Liver (tissue), 9 donors: Measurements from ENCODE around the gene EVL. TPM values are rescaled to one million over a fixed set of nuclear protein-coding genes. Genes with fewer than 3 reads are reported as not detected.
A peak's percentile ranks its signal among the peaks of the same experiment; 100 is the strongest.

Experiments
- DNase-seq: peaks from one replicate; pipeline ENCODE4 v3.0.0-alpha.2; 2017; ENCODE audit warnings: low spot score
- H3K27ac ChIP-seq, 2 donors: one replicate each; pipeline ENCODE4 v1.7.0; 2013; ENCODE audit warnings: inconsistent platforms in 2 of 2, low read length in 2 of 2, control low read depth in 1 of 2, low read depth in 1 of 2, mild to moderate bottlenecking in 1 of 2
- H3K27me3 ChIP-seq, 4 donors: one replicate each; pipeline versions ENCODE4 v1.6.1 to v1.7.0; 2013; ENCODE audit warnings: low read length in 3 of 4, inconsistent platforms in 1 of 4, mild to moderate bottlenecking in 1 of 4, moderate library complexity in 1 of 4; ENCODE audit not compliant: control insufficient read depth in 4 of 4, insufficient read depth in 4 of 4
- H3K36me3 ChIP-seq, 4 donors: one replicate each; pipeline versions ENCODE4 v1.6.1 to v1.7.0; 2013; ENCODE audit warnings: low read length in 3 of 4, mild to moderate bottlenecking in 3 of 4, low read depth in 1 of 4, moderate library complexity in 1 of 4; ENCODE audit not compliant: control insufficient read depth in 4 of 4, insufficient read depth in 3 of 4
- H3K4me1 ChIP-seq, 4 donors: one replicate each; pipeline versions ENCODE4 v1.6.1 to v1.7.0; 2013; ENCODE audit warnings: low read length in 3 of 4, mild to moderate bottlenecking in 3 of 4, moderate library complexity in 1 of 4; ENCODE audit not compliant: control insufficient read depth in 4 of 4, insufficient read depth in 4 of 4
- H3K4me3 ChIP-seq, 3 donors: one replicate each; pipeline versions ENCODE4 v1.6.1 to v1.7.0; 2013; ENCODE audit warnings: low read length in 3 of 3, control low read depth in 1 of 3, low read depth in 1 of 3, mild to moderate bottlenecking in 1 of 3
- H3K9ac ChIP-seq, 2 donors: one replicate each; pipeline ENCODE4 v1.7.0; 2013; ENCODE audit warnings: low read length in 2 of 2, mild to moderate bottlenecking in 2 of 2, moderate library complexity in 2 of 2, control low read depth in 1 of 2, low read depth in 1 of 2
- H3K9me3 ChIP-seq, 4 donors: one replicate each; pipeline versions ENCODE4 v1.6.1 to v1.7.0; 2013; ENCODE audit warnings: low read length in 3 of 4; ENCODE audit not compliant: control insufficient read depth in 4 of 4
- ATF3 ChIP-seq: IDR thresholded peaks from 2 replicates; pipeline ENCODE4 v1.6.1; 2016; ENCODE audit warnings: antibody characterized with exemption
- CTCF ChIP-seq: fragments of 150-350 bp; IDR thresholded peaks from 2 replicates; pipeline ENCODE4 v1.5.1; 2017; ENCODE audit warnings: improper control_type of control experiment, low read depth, low read length; ENCODE audit not compliant: missing input control
- FOXA1 ChIP-seq: IDR thresholded peaks from 2 replicates; pipeline ENCODE4 v1.6.1; 2016; ENCODE audit warnings: antibody characterized with exemption
- FOXA2 ChIP-seq: IDR thresholded peaks from 2 replicates; pipeline ENCODE4 v1.6.1; 2016; ENCODE audit warnings: antibody characterized with exemption
- GABPA ChIP-seq, 2 donors: IDR thresholded peaks in 1 of 2; conservative IDR thresholded peaks in 1 of 2; 2 replicates each; pipeline ENCODE4 v1.6.1; 2016; ENCODE audit warnings: antibody characterized with exemption in 2 of 2, mild to moderate bottlenecking in 1 of 2, moderate library complexity in 1 of 2
- HNF4A ChIP-seq, 2 donors: conservative IDR thresholded peaks; 2 replicates each; pipeline ENCODE4 v1.6.1; 2016; ENCODE audit warnings: antibody characterized with exemption in 2 of 2, mild to moderate bottlenecking in 2 of 2
- JUND ChIP-seq, 2 donors: IDR thresholded peaks; 2 replicates each; pipeline ENCODE4 v1.6.1; 2016; ENCODE audit warnings: antibody characterized with exemption in 2 of 2
- MAX ChIP-seq: IDR thresholded peaks from 2 replicates; pipeline ENCODE4 v1.6.1; 2016; ENCODE audit warnings: antibody characterized with exemption
- NR2F2 ChIP-seq: IDR thresholded peaks from 2 replicates; pipeline ENCODE4 v1.6.1; 2016; ENCODE audit warnings: antibody characterized with exemption
- RAD21 ChIP-seq, 2 donors: IDR thresholded peaks; 2 replicates each; pipeline ENCODE4 v1.6.1; 2016; ENCODE audit warnings: antibody characterized with exemption in 2 of 2, mild to moderate bottlenecking in 2 of 2
- REST ChIP-seq: IDR thresholded peaks from 2 replicates; pipeline ENCODE4 v1.6.1; 2016; ENCODE audit warnings: antibody characterized with exemption, mild to moderate bottlenecking
- TAF1 ChIP-seq: conservative IDR thresholded peaks from 2 replicates; pipeline ENCODE4 v1.6.1; 2016; ENCODE audit warnings: antibody characterized with exemption, mild to moderate bottlenecking
- YY1 ChIP-seq: IDR thresholded peaks from 2 replicates; pipeline ENCODE4 v1.6.1; 2016; ENCODE audit warnings: antibody characterized with exemption, mild to moderate bottlenecking
- ZBTB33 ChIP-seq: IDR thresholded peaks from 2 replicates; pipeline ENCODE4 v1.6.1; 2016; ENCODE audit warnings: antibody characterized with exemption
- WGBS: extraction: QIAGEN DNeasy Blood & Tissue Kit; methylation state at CpG from one replicate; pipeline ENCODE4 v1.1.7; 2013; 5-methylcytosine and 5-hydroxymethylcytosine counted together
- polyA plus RNA-seq, 2 donors: library from polyadenylated mRNA; stranded (reverse) in 1 of 2; unstranded in 1 of 2; fragments of 200-250 nt in 1 of 2; fragments of >200 nt in 1 of 2; fragmentation: Nextera tagmentation in 1 of 2; extraction: Ambion mirVana in 1 of 2; gene quantifications; one replicate each; pipeline versions ENCODE4 v1.2.1 to v1.2.3, GENCODE V29; 2013 to 2015
- total RNA-seq, 2 donors: library from RNA; depleted of rRNA; stranded (reverse); fragments of >200 nt; gene quantifications; one replicate each; pipeline ENCODE4 v1.2.3, GENCODE V29; 2014
- donor health status: healthy.
- donor health status: healthy.
- donor health status: healthy.
- donor health status: healthy.
- donor health status: healthy.

The EVL gene
- total and polyA plus RNA-seq, 4 donors, result 11.3 to 85.9 (median 33.9) TPM

- TF ChIP-seq REST, result no peak
- TF ChIP-seq FOXA2, result no peak
- TF ChIP-seq NR2F2, result no peak
- no peak for TF ChIP-seq ZBTB33
- no peak for TF ChIP-seq RAD21 (IDR thresholded peaks at IDR 0.05)
- peak; percentile 80 to 89 for TF ChIP-seq HNF4A (conservative IDR thresholded peaks at IDR 0.05)
These were observed 123.3 kb downstream of the EVL start (continued) for GRCh38 chr14:100188392-100189030.

- Histone ChIP-seq H3K27ac (no peak overlapping the region), H3K4me1 (peaks cover 0 to 16% (median 12%) of the 10 kb centered on the region in 4 donors), H3K36me3 (no peaks in the 10 kb centered on the region), H3K4me3 (no peak overlapping the region), H3K27me3 (no peaks in the 10 kb centered on the region), H3K9me3 (no peaks in the 10 kb centered on the region), H3K9ac (no peak overlapping the region)
- no peak for DNase-seq
- no peak for TF ChIP-seq HNF4A (conservative IDR thresholded peaks at IDR 0.05)
- no peak for TF ChIP-seq CTCF
- no peak for TF ChIP-seq GABPA (IDR thresholded peaks at IDR 0.05 in 1 of 2, conservative IDR thresholded peaks at IDR 0.05 in 1 of 2)
- no peak for TF ChIP-seq FOXA2
- no peak for TF ChIP-seq FOXA1
- TF ChIP-seq MAX, result no peak
- no peak for TF ChIP-seq YY1
- TF ChIP-seq JUND (IDR thresholded peaks at IDR 0.05), result no peak
- TF ChIP-seq NR2F2, result no peak
- no peak for TF ChIP-seq TAF1
- TF ChIP-seq ATF3, result no peak
- 97% methylated on average over 1 of the region's 1 CpG for WGBS
These were observed 124.9 kb downstream of the EVL start for GRCh38 chr14:100190126-100190525.
